ENCODE results near the gene ABCE1.

The ABCE1 gene

GRCh38 chr4:145176641-145177432, 78.7 kb downstream of the ABCE1 start:
- DNase-seq (ENCODE audit: low read depth, low spot score): no peak

GRCh38 chr4:145177511-145177905, 79.4 kb downstream of the ABCE1 start:
- peak; percentile 2 for DNase-seq (ENCODE audit: low read depth, low spot score)

GRCh38 chr4:145177906-145178538, 79.9 kb downstream of the ABCE1 start:
- peak; percentile 2 for DNase-seq (ENCODE audit: low read depth, low spot score)

GRCh38 chr4:145178740-145179280, 80.7 kb downstream of the ABCE1 start:
- DNase-seq (ENCODE audit: low read depth, low spot score): no peak
